IPS-20b (cell line): ENCODE results near the gene SATL1.
"Not testable (repeated sequence)": the region's sequence is repeated elsewhere in the genome, so short reads cannot be mapped to it uniquely, and the experiment has no call there.

ENCODE experiments used
- H3K27ac ChIP-seq: one replicate; pipeline ENCODE4 v1.5.1; 2013; ENCODE audit warnings: low read length
- H3K27me3 ChIP-seq: 2 replicates; pipeline ENCODE4 v1.6.1; 2013; ENCODE audit warnings: mild to moderate bottlenecking, low read length, inconsistent platforms; ENCODE audit not compliant: insufficient read depth
- H3K36me3 ChIP-seq: 2 replicates; pipeline ENCODE4 v1.6.1; 2013; ENCODE audit warnings: low read depth, mild to moderate bottlenecking, inconsistent platforms, low read length, moderate library complexity; ENCODE audit not compliant: insufficient read depth
- H3K4me1 ChIP-seq: 2 replicates; pipeline ENCODE4 v1.6.1; 2013; ENCODE audit warnings: mild to moderate bottlenecking, control low read depth, inconsistent platforms, low read length, moderate library complexity; ENCODE audit not compliant: insufficient read depth
- H3K4me3 ChIP-seq: 2 replicates; pipeline ENCODE4 v1.5.1; 2013; ENCODE audit warnings: mild to moderate bottlenecking, low read length, inconsistent platforms
- H3K9ac ChIP-seq: 2 replicates; pipeline ENCODE4 v1.6.1; 2013; ENCODE audit warnings: low read depth, mild to moderate bottlenecking, inconsistent platforms, low read length, moderate library complexity
- H3K9me3 ChIP-seq: 2 replicates; pipeline ENCODE4 v1.6.1; 2013; ENCODE audit warnings: mild to moderate bottlenecking, low read depth, low read length, inconsistent platforms; ENCODE audit not compliant: insufficient read depth

Gene SATL1

GRCh38 chrX:85089321-85089840 is 154.2 kb downstream of the SATL1 start:
- Histone ChIP-seq H3K9me3 (no peaks in the 10 kb centered on the region), H3K4me3 (no peak overlapping the region), H3K27me3 (no peaks in the 10 kb centered on the region), H3K4me1 (no peaks in the 10 kb centered on the region), H3K27ac (no peak overlapping the region), H3K36me3 (peaks cover 4% of the 10 kb centered on the region; the same call in 1 of the 2 replicates), H3K9ac (no peak overlapping the region)

GRCh38 chrX:85084770-85085393 is 158.7 kb downstream of the SATL1 start:
- Histone ChIP-seq H3K9me3 (no peaks in the 10 kb centered on the region), H3K4me1 (no peaks in the 10 kb centered on the region), H3K36me3 (peaks cover 4% of the 10 kb centered on the region; the same call in 1 of the 2 replicates), H3K27me3 (no peaks in the 10 kb centered on the region), H3K4me3 (no peak overlapping the region), H3K27ac (no peak overlapping the region), H3K9ac (no peak overlapping the region)

GRCh38 chrX:85077247-85077646 is 166.3 kb downstream of the SATL1 start:
- not testable (repeated sequence) for H3K9me3 ChIP-seq, H3K36me3 ChIP-seq, H3K27ac ChIP-seq, H3K4me3 ChIP-seq, H3K27me3 ChIP-seq, H3K4me1 ChIP-seq, H3K9ac ChIP-seq

GRCh38 chrX:85065512-85066198 is 177.9 kb downstream of the SATL1 start:
- no peaks in the 10 kb centered on the region for H3K9me3 ChIP-seq
- no peak overlapping the region for H3K27ac ChIP-seq
- H3K9ac ChIP-seq: no peak overlapping the region
- no peaks in the 10 kb centered on the region for H3K36me3 ChIP-seq
- no peaks in the 10 kb centered on the region for H3K27me3 ChIP-seq
- no peaks in the 10 kb centered on the region for H3K4me1 ChIP-seq
- H3K4me3 ChIP-seq: no peak overlapping the region

GRCh38 chrX:85052636-85053343 is 190.8 kb downstream of the SATL1 start:
- H3K4me3 ChIP-seq: no peak overlapping the region
- no peaks in the 10 kb centered on the region for H3K27me3 ChIP-seq
- no peaks in the 10 kb centered on the region for H3K36me3 ChIP-seq
- no peaks in the 10 kb centered on the region for H3K9me3 ChIP-seq
- H3K4me1 ChIP-seq: no peaks in the 10 kb centered on the region
- no peak overlapping the region for H3K27ac ChIP-seq
- no peak overlapping the region for H3K9ac ChIP-seq

GRCh38 chrX:85052205-85052604 is 191.4 kb downstream of the SATL1 start:
- no peak overlapping the region for H3K9ac ChIP-seq
- H3K27ac ChIP-seq: no peak overlapping the region
- no peak overlapping the region for H3K4me3 ChIP-seq
- no peaks in the 10 kb centered on the region for H3K36me3 ChIP-seq
- no peaks in the 10 kb centered on the region for H3K9me3 ChIP-seq
- H3K4me1 ChIP-seq: no peaks in the 10 kb centered on the region
- no peaks in the 10 kb centered on the region for H3K27me3 ChIP-seq

- Histone ChIP-seq H3K4me1 (no peaks in the 10 kb centered on the region), H3K9me3 (no peaks in the 10 kb centered on the region), H3K9ac (no peak overlapping the region), H3K27ac (no peak overlapping the region), H3K36me3 (no peaks in the 10 kb centered on the region; the same call in 1 of the 2 replicates), H3K4me3 (no peak overlapping the region), H3K27me3 (no peaks in the 10 kb centered on the region)
Measured at GRCh38 chrX:85051627-85052026, 192.0 kb downstream of the SATL1 start.
